Heart left ventricle (tissue), 16 donors: ENCODE data around the gene IGF1R. TPM values are rescaled to one million over a fixed set of nuclear protein-coding genes. Genes with fewer than 3 reads are reported as not detected.

ENCODE experiments used
- ATAC-seq, 4 donors: fragments of 200-7000 bp; cut with Tn5 transposase; one replicate each; pipeline ENCODE4 v1.9.1; 2020 to 2022; ENCODE audit warnings: moderate library complexity in 4 of 4, mild to moderate bottlenecking in 3 of 4, moderate number of reproducible peaks in 1 of 4
- DNase-seq, 5 donors: peaks; one replicate each; pipeline ENCODE4 v3.0.0-alpha.2; 2020
- H3K27ac ChIP-seq, 12 donors: fragments of 200-600 bp; sonication (generic) in 4 of 12; one replicate each; pipeline versions ENCODE4 v1.5.0 to v1.8.0; 2016 to 2022; ENCODE audit warnings: mild to moderate bottlenecking in 2 of 12
- H3K27me3 ChIP-seq, 9 donors: fragments of 200-600 bp; sonication (generic) in 2 of 9; one replicate each; pipeline versions ENCODE4 v1.5.1 to v1.8.0; 2016 to 2022; ENCODE audit warnings: mild to moderate bottlenecking in 3 of 9
- H3K36me3 ChIP-seq, 9 donors: fragments of 200-600 bp; sonication (generic) in 2 of 9; one replicate each; pipeline versions ENCODE4 v1.5.0 to v1.8.0; 2018 to 2022; ENCODE audit warnings: mild to moderate bottlenecking in 2 of 9
- H3K4me1 ChIP-seq, 12 donors: fragments of 200-600 bp; sonication (generic) in 4 of 12; one replicate each; pipeline versions ENCODE4 v1.5.0 to v1.8.0; 2016 to 2022; ENCODE audit warnings: mild to moderate bottlenecking in 3 of 12
- H3K4me3 ChIP-seq, 12 donors: fragments of 200-600 bp; sonication (generic) in 4 of 12; one replicate each; pipeline versions ENCODE4 v1.5.0 to v1.8.0; 2017 to 2022; ENCODE audit warnings: mild to moderate bottlenecking in 9 of 12, moderate library complexity in 4 of 12
- H3K9me3 ChIP-seq, 12 donors: fragments of 200-600 bp; sonication (generic) in 4 of 12; one replicate each; pipeline versions ENCODE4 v1.5.0 to v1.8.0; 2016 to 2022; ENCODE audit warnings: mild to moderate bottlenecking in 1 of 12
- POLR2A ChIP-seq, 2 donors: fragments of 450-650 bp; IDR thresholded peaks; one replicate each; pipeline ENCODE4 v1.6.1; 2017; ENCODE audit warnings: antibody characterized with exemption in 2 of 2, mild to moderate bottlenecking in 2 of 2, moderate library complexity in 2 of 2
- WGBS, 4 donors: extraction: QIAGEN DNeasy Blood & Tissue Kit in 2 of 4; methylation state at CpG; one replicate each; pipeline versions ENCODE4 v1.1.5 to v1.1.7; 2013 to 2018; 5-methylcytosine and 5-hydroxymethylcytosine counted together
- intact Hi-C, 10 donors: fragments of 100-400 bp; cut with DNase I; formaldehyde crosslinking; loops; one replicate each; pipeline versions ENCODE4 v1.11.1 to v1.14.2; 2022
- polyA plus RNA-seq, 2 donors: library from polyadenylated mRNA; stranded (reverse); fragments of 200-250 nt; gene quantifications; one replicate each; pipeline ENCODE4 v1.2.3, GENCODE V29; 2013
- total RNA-seq, 9 donors: library from RNA; depleted of rRNA in 2 of 9; stranded (reverse); fragments of >200 nt in 2 of 9; fragmentation: NEBNext Ultra II Directional in 3 of 9; extraction: Animal tissue kit (Norgen Biotek cat#: 25700) in 3 of 9; gene quantifications; one replicate each; pipeline versions ENCODE4 v1.1.0 to v1.2.4, GENCODE V29; 2016 to 2023
- TF ChIP-seq, protein P1 (sequence below), 12 donors: fragments of 200-600 bp; sonication (generic) in 4 of 12; IDR thresholded peaks; one replicate each; pipeline versions ENCODE4 v1.5.0 to v1.8.0; 2018 to 2022; ENCODE audit warnings: antibody characterized with exemption in 12 of 12, mild to moderate bottlenecking in 5 of 12
- donor health status: ischemic (EF 13 %, LVEDD 7.1; RV severe dilation, severe dysfunction).
- donor health status: healthy with polysubstance abuse.
- donor health status: DM: no; HTN: yes; CAD: no.
- donor health status: DM: no; HTN: no; CAD: no.
- donor health status: ischemic (EF 25% LVEDD 6.9; RV normal size, moderate dysfunction).
- donor health status: ischemic (EF 25% LVEDD 5.7; RV mildly dilated, moderate dysfunction).
- donor health status: healthy.
- donor health status: DM: yes; HTN: yes; CAD: no.
- donor health status: ischemic (EF 35%, LVEDD 5.7; RV mildly dilated, moderate dysfunction).
- donor health status: nonischemic (EF 11% LVEDD 7.7; RV severe dilation, severe dysfunction).
- donor health status: DM: yes; HTN: yes; CAD: no.
- donor health status: PGD.
- donor health status: ischemic (EF 29% LVEDD 5.4; RV normal size, mild dysfunction).
- donor health status: nonischemic (EF 23%, LVEDD 6.1; RV moderate dilation, normal function).

The IGF1R gene
- total and polyA plus RNA-seq, 11 donors = 7.4 to 93.1 (median 40.5) TPM

DNA sequence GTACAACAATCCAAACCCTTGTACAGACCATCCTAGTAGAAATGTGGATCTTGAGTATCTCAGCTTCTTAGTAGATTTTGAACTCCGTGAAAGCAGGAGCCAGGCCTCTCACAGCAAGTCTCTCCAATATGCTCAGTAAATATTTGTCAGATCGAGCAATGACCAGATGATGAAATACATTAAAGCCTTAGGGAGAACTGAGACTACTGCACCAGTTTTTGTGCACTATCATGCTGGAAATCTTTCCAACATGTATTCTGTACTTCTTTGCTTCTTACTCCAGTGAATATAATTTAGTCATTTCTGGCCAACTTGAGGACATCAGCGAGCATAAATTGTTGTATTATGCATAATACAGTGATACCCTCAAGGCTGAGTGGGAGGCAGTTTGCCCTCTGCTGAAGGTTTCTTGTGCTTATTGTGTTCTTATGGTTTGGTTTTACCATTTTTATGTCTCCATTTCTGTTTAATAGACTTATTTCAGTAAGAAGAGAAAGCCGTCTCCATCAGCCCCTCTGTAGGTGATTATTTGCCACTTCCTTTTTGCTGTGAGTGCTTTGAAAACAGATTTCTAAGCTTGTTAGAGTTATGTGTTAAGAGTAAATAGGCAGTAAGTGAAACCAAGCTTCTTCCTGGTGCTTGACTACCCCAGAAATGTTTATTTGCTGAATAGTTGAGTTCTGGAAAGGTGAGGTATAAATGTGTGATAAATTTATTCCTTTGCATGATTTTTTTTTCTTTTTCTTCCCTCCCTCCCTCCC is 212.1 kb downstream of the IGF1R start:
- DNase-seq (no peak), ATAC-seq (no peak)
- no peaks in the 10 kb centered on the region for H3K36me3 ChIP-seq
- no peak overlapping the region for H3K4me3 ChIP-seq
- H3K4me1 ChIP-seq = peaks cover 0 to 71% (median 42%) of the 10 kb centered on the region in 12 donors
- no peak for TF ChIP-seq POLR2A (IDR thresholded peaks at IDR 0.05)
- TF ChIP-seq, protein P1, sequence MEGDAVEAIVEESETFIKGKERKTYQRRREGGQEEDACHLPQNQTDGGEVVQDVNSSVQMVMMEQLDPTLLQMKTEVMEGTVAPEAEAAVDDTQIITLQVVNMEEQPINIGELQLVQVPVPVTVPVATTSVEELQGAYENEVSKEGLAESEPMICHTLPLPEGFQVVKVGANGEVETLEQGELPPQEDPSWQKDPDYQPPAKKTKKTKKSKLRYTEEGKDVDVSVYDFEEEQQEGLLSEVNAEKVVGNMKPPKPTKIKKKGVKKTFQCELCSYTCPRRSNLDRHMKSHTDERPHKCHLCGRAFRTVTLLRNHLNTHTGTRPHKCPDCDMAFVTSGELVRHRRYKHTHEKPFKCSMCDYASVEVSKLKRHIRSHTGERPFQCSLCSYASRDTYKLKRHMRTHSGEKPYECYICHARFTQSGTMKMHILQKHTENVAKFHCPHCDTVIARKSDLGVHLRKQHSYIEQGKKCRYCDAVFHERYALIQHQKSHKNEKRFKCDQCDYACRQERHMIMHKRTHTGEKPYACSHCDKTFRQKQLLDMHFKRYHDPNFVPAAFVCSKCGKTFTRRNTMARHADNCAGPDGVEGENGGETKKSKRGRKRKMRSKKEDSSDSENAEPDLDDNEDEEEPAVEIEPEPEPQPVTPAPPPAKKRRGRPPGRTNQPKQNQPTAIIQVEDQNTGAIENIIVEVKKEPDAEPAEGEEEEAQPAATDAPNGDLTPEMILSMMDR (IDR thresholded peaks at IDR 0.05) = no peak
- 73 to 79% (median 76%) methylated on average over 4 of the region's 4 CpGs for WGBS, 4 donors
- no peaks in the 10 kb centered on the region for H3K9me3 ChIP-seq
- no peaks in the 10 kb centered on the region for H3K27me3 ChIP-seq
- intact Hi-C loops = loop anchor here in 1 of 10 donors (10.0 kb wide), 1 partner anchor 184 kb away; no protein-coding TSS in a partner anchor
- peak overlapping the region in 3 of 12 donors; percentile 1 to 44 (median 13) for H3K27ac ChIP-seq

DNA sequence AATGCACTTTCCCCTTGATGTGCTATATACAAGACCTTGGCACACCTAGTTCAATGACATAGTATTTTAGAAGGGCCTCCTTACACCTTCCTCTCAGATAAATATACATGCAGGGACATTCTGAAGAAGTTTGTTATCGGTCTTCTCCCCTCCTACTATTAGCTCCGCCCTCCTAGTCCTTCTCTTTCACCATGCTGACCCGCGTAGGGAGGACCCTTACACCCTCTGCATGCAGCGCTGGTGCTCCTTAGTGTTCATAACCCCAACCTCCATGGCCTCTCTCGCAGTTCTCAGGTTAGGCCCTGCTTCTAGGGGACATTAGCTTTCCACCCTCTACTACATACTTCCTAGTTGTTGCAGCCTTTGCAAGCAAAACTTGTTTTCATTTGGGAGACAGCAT is 212.8 kb downstream of the IGF1R start:
- H3K9me3 ChIP-seq = no peaks in the 10 kb centered on the region
- H3K36me3 ChIP-seq = no peaks in the 10 kb centered on the region
- intact Hi-C loops = loop anchor here in 1 of 10 donors (10.0 kb wide), 1 partner anchor 184 kb away; no protein-coding TSS in a partner anchor
- H3K4me1 ChIP-seq = peaks cover 0 to 69% (median 36%) of the 10 kb centered on the region in 12 donors
- DNase-seq = no peak
- no peaks in the 10 kb centered on the region for H3K27me3 ChIP-seq
- H3K27ac ChIP-seq = peak overlapping the region in 2 of 12 donors; percentile 19 to 44
- 85 to 91% (median 88%) methylated on average over 6 of the region's 6 CpGs for WGBS, 4 donors
- H3K4me3 ChIP-seq = no peak overlapping the region
- TF ChIP-seq, protein P1 (IDR thresholded peaks at IDR 0.05) = no peak
- no peak for ATAC-seq

DNA sequence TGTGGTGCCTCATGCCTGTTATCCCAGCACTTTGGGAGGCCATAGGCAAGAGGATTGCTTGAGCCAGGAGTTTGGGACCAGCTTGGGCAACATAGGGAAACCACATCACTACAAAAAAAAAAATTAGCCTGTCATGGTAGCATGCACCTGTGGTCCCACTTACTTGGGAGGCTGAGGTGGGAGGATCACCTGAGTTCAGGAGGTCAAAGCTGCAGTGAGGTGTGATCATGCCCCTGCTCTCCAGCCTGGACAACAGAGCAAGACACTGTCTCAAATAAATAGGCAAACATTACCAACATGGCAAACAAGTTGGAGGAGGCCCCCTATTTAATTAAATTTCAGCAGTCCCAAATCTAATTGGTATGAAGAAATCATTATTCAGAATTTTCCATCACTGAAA is 215.6 kb downstream of the IGF1R start:
- Histone ChIP-seq H3K9me3 (no peaks in the 10 kb centered on the region), H3K27me3 (no peaks in the 10 kb centered on the region), H3K4me1 (peaks cover 0 to 61% (median 39%) of the 10 kb centered on the region in 12 donors), H3K4me3 (no peak overlapping the region), H3K27ac (no peak overlapping the region), H3K36me3 (no peaks in the 10 kb centered on the region)
- TF ChIP-seq, protein P1 (IDR thresholded peaks at IDR 0.05) = no peak
- no peak for TF ChIP-seq POLR2A (IDR thresholded peaks at IDR 0.05)
- ATAC-seq (no peak), DNase-seq (no peak)
- intact Hi-C loops = loop anchor here in 1 of 10 donors (10.0 kb wide), 1 partner anchor 181 kb away; no protein-coding TSS in a partner anchor
